ENCODE measurements around the gene RASGRP4. TPM values are rescaled to one million over a fixed set of nuclear protein-coding genes. Genes with fewer than 3 reads are reported as not detected.

Gene RASGRP4
- total RNA-seq, 4 donors from 2014 or later: under 0.01 to 2.0 (median 1.5) TPM; not detected in 1

DNA sequence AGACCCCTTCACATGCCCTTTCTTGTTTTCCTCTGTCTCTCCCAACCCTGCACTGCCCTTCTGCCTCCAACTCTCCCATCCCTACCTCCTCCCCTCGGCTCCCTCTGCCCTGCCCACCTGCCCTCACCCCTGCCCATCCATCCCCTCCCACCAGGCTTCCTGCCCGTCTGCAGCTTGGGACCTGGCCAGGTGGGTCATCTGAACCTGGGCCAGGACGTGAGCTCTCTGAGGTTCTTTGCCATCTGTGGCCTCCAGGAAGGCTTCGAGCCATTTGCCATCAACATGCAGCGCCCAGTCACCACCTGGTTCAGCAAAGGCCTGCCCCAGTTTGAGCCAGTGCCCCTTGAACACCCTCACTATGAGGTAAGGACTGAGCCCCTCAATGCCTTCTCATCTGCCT, 43.1 kb upstream of the RASGRP4 start:
- TF ChIP-seq, protein P1, sequence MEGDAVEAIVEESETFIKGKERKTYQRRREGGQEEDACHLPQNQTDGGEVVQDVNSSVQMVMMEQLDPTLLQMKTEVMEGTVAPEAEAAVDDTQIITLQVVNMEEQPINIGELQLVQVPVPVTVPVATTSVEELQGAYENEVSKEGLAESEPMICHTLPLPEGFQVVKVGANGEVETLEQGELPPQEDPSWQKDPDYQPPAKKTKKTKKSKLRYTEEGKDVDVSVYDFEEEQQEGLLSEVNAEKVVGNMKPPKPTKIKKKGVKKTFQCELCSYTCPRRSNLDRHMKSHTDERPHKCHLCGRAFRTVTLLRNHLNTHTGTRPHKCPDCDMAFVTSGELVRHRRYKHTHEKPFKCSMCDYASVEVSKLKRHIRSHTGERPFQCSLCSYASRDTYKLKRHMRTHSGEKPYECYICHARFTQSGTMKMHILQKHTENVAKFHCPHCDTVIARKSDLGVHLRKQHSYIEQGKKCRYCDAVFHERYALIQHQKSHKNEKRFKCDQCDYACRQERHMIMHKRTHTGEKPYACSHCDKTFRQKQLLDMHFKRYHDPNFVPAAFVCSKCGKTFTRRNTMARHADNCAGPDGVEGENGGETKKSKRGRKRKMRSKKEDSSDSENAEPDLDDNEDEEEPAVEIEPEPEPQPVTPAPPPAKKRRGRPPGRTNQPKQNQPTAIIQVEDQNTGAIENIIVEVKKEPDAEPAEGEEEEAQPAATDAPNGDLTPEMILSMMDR (IDR thresholded peaks at IDR 0.05): no peak
- no peak for TF ChIP-seq POLR2A (IDR thresholded peaks at IDR 0.05)

DNA sequence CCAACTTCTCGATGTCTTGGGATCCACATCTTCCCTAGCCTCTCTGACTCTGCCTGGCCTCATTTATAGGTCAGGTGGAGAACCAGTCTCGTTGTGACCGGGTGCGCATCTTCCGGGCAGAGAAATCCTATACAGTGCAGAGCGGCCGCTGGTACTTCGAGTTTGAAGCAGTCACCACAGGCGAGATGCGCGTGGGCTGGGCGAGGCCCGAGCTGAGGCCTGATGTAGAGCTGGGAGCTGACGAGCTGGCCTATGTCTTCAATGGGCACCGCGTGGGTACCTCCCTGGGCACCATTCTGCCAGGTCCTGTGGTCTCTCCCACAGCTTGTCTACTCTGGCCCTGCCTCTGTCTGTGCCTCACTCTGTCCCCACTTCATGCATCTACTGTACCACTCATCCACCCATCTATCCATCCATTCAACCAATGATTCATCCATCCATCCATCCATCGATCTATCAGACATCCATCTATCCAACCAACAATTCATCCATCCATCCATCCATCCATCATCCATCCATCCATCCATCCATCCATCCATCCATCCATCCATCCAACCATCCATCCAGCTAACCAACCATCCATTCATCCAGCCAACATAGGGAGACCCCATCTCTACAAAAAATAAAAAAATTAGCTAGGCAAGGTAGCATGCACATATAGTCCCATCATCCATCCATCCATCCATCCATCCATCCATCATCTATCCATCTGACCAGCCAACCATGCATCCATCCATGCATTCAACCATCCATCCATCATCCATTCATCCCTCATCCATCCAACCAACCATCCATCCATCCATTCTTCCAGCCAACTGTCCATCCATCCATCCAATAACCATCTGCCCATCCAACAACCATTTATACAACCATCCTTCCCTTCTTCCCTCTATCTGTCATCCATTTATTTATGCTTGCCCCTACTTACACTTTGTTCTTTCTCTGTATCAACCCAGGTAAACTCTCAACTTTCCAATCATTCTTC, 41.8 kb upstream of the RASGRP4 start:
- H3K4me1 ChIP-seq: no peaks in the 10 kb centered on the region
- intact Hi-C loops (cut with DNase I; ENCODE audit: low total_unique reads): no loop called here
- no peak for DNase-seq
- TF ChIP-seq POLR2A (IDR thresholded peaks at IDR 0.05): no peak
- TF ChIP-seq, protein P1 (IDR thresholded peaks at IDR 0.05): no peak
- H3K27me3 ChIP-seq: no peaks in the 10 kb centered on the region
- no peaks in the 10 kb centered on the region for H3K36me3 ChIP-seq
- H3K27ac ChIP-seq: no peak overlapping the region
- peaks cover 0 to 4% of the 10 kb centered on the region in 2 donors for H3K9me3 ChIP-seq
- no peak overlapping the region for H3K4me3 ChIP-seq

More for the DNA sequence above, 43.1 kb upstream of the RASGRP4 start:
- no peak overlapping the region for H3K27ac ChIP-seq
- no peaks in the 10 kb centered on the region for H3K36me3 ChIP-seq
- no peak for DNase-seq
- H3K27me3 ChIP-seq: no peaks in the 10 kb centered on the region
- no peaks in the 10 kb centered on the region for H3K4me1 ChIP-seq
- H3K4me3 ChIP-seq: no peak overlapping the region
- H3K9me3 ChIP-seq: peaks cover 0 to 4% of the 10 kb centered on the region in 2 donors
- intact Hi-C loops (cut with DNase I; ENCODE audit: low total_unique reads): no loop called here

DNA sequence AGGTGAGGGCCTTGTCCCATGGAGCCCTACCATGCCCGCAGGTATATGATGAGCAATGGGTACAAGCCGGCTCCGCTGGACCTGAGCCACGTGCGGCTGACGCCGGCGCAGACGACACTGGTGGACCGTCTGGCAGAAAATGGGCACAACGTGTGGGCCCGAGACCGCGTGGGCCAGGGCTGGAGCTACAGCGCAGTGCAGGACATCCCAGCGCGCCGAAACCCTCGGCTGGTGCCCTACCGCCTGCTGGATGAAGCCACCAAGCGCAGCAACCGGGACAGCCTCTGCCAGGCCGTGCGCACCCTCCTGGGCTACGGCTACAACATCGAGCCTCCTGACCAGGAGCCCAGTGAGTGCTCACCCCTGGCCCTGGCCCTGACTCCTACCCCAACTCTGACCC, 40.0 kb upstream of the RASGRP4 start:
- intact Hi-C loops (cut with DNase I; ENCODE audit: low total_unique reads): no loop called here
- H3K27ac ChIP-seq: no peak overlapping the region
- no peaks in the 10 kb centered on the region for H3K27me3 ChIP-seq
- H3K4me3 ChIP-seq: no peak overlapping the region
- DNase-seq: no peak
- no peaks in the 10 kb centered on the region for H3K36me3 ChIP-seq
- no peaks in the 10 kb centered on the region for H3K4me1 ChIP-seq
- no peak for TF ChIP-seq POLR2A (IDR thresholded peaks at IDR 0.05)
- TF ChIP-seq, protein P1 (IDR thresholded peaks at IDR 0.05): no peak
- H3K9me3 ChIP-seq: peaks cover 0 to 4% of the 10 kb centered on the region in 2 donors

- no peak overlapping the region for H3K27ac ChIP-seq
- no peaks in the 10 kb centered on the region for H3K4me1 ChIP-seq
- H3K9me3 ChIP-seq: peaks cover 0 to 4% of the 10 kb centered on the region in 2 donors
- no peaks in the 10 kb centered on the region for H3K27me3 ChIP-seq
- DNase-seq: no peak
- H3K4me3 ChIP-seq: no peak overlapping the region
- TF ChIP-seq POLR2A (IDR thresholded peaks at IDR 0.05): no peak
- TF ChIP-seq, protein P1 (IDR thresholded peaks at IDR 0.05): no peak
- H3K36me3 ChIP-seq: no peaks in the 10 kb centered on the region
- intact Hi-C loops (cut with DNase I; ENCODE audit: low total_unique reads): no loop called here
These were observed 38.5 kb upstream of the RASGRP4 start for GRCh38 chr19:38464421-38465082.

GRCh38 chr19:38463365-38463764, 37.3 kb upstream of the RASGRP4 start:
- intact Hi-C loops (cut with DNase I; ENCODE audit: low total_unique reads): no loop called here

More at GRCh38 chr19:38463365-38463764, 37.3 kb upstream of the RASGRP4 start:
- Histone ChIP-seq H3K27me3 (no peaks in the 10 kb centered on the region), H3K27ac (no peak overlapping the region), H3K4me3 (no peak overlapping the region), H3K4me1 (no peaks in the 10 kb centered on the region), H3K9me3 (peaks cover 0 to 4% of the 10 kb centered on the region in 2 donors), H3K36me3 (no peaks in the 10 kb centered on the region)
- TF ChIP-seq POLR2A (IDR thresholded peaks at IDR 0.05): no peak
- TF ChIP-seq, protein P1 (IDR thresholded peaks at IDR 0.05): no peak
- DNase-seq: no peak
